ENCODE data around the gene RAB36. TPM values are rescaled to one million over a fixed set of nuclear protein-coding genes. Genes with fewer than 3 reads are reported as not detected.

Gene RAB36
- total and polyA plus RNA-seq, 4 donors = 1.0 to 3.2 (median 2.0) TPM

DNA sequence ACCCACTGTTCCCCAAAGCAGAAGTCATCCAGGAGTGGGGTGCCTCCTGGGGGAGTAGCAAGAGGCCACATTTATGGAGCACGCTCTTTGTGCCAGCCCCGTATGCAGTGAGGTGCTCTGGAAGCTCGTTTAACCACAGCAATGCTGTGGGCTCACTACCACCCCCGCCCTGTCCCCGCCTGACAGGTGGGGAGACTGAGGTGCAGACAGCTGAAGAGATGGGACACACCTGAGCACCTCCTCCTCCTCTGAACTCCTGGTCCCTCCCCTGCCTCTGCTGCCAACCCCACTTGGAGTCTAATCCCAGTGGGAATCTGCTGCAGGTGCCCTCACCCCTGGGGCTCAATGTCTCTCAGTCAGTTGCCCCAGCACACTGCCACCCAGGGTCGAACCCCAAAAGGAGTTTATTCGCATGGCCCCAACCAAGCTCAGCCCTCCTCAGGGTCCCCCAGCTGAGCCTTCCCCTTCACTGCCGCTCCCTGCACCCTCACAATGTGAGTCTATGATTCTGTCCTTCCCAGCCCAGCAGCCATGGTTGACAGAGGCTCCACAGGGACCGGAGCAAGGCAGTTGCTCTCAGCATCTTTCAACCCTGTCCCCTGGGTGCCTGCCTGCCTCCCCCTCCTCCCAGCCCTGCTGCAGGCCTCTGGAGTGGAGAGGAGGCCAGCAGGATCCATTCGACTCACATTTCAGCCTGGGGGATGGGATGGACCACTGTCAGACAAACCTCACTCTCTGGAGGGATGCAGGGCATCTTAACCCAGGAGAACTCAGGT lies 21.8 kb downstream of the RAB36 start:
- WGBS, 2 donors = 78 to 80% methylated on average over 10 of the region's 10 CpGs
- Histone ChIP-seq H3K4me3 (ENCODE audit: low read length in 2 of 2) (no peak overlapping the region), H3K36me3 (ENCODE audit: control insufficient read depth in 1 of 2, insufficient read depth in 2 of 2, low read length in 1 of 2) (no peaks in the 10 kb centered on the region), H3K27me3 (ENCODE audit: control insufficient read depth in 1 of 2, insufficient read depth in 2 of 2, low read length in 1 of 2) (no peaks in the 10 kb centered on the region), H3K4me1 (ENCODE audit: control insufficient read depth in 1 of 2, insufficient read depth in 2 of 2, low read length in 2 of 2) (no peaks in the 10 kb centered on the region), H3K27ac (ENCODE audit: low read depth in 1 of 2, low read length in 2 of 2) (no peak overlapping the region), H3K9me3 (ENCODE audit: control insufficient read depth, low read length) (no peaks in the 10 kb centered on the region)
- DNase-seq (no peak), ATAC-seq (ENCODE audit: low FRiP score) (no peak)
- intact Hi-C loops (cut with DNase I) = no loop called here

GRCh38 chr22:23168391-23169042 lies 23.2 kb downstream of the RAB36 start:
- Histone ChIP-seq H3K9me3 (ENCODE audit: control insufficient read depth, low read length) (no peaks in the 10 kb centered on the region), H3K36me3 (ENCODE audit: control insufficient read depth in 1 of 2, insufficient read depth in 2 of 2, low read length in 1 of 2) (no peaks in the 10 kb centered on the region), H3K27me3 (ENCODE audit: control insufficient read depth in 1 of 2, insufficient read depth in 2 of 2, low read length in 1 of 2) (no peaks in the 10 kb centered on the region), H3K27ac (ENCODE audit: low read depth in 1 of 2, low read length in 2 of 2) (no peak overlapping the region), H3K4me1 (ENCODE audit: control insufficient read depth in 1 of 2, insufficient read depth in 2 of 2, low read length in 2 of 2) (no peaks in the 10 kb centered on the region), H3K4me3 (ENCODE audit: low read length in 2 of 2) (no peak overlapping the region)
- DNase-seq (no peak), ATAC-seq (ENCODE audit: low FRiP score) (no peak)
- intact Hi-C loops (cut with DNase I) = no loop called here
- WGBS, 2 donors = 92 to 95% methylated on average over 8 to 9 of the region's 9 CpGs

GRCh38 chr22:23169043-23169406 lies 23.7 kb downstream of the RAB36 start:
- ATAC-seq (ENCODE audit: low FRiP score) = no peak
- H3K27ac ChIP-seq (ENCODE audit: low read depth in 1 of 2, low read length in 2 of 2) = no peak overlapping the region
- intact Hi-C loops (cut with DNase I) = no loop called here

GRCh38 chr22:23175817-23176644 lies 30.8 kb downstream of the RAB36 start:
- Histone ChIP-seq H3K27me3 (ENCODE audit: control insufficient read depth in 1 of 2, insufficient read depth in 2 of 2, low read length in 1 of 2) (no peaks in the 10 kb centered on the region), H3K4me3 (ENCODE audit: low read length in 2 of 2) (no peak overlapping the region), H3K9me3 (ENCODE audit: control insufficient read depth, low read length) (no peaks in the 10 kb centered on the region), H3K36me3 (ENCODE audit: control insufficient read depth in 1 of 2, insufficient read depth in 2 of 2, low read length in 1 of 2) (no peaks in the 10 kb centered on the region), H3K4me1 (ENCODE audit: control insufficient read depth in 1 of 2, insufficient read depth in 2 of 2, low read length in 2 of 2) (no peaks in the 10 kb centered on the region), H3K27ac (ENCODE audit: low read depth in 1 of 2, low read length in 2 of 2) (no peak overlapping the region)
- 96% methylated on average over 10 of the region's 10 CpGs for WGBS, 2 donors
- DNase-seq = no peak
- ATAC-seq (ENCODE audit: low FRiP score) = no peak
- intact Hi-C loops (cut with DNase I) = loop anchor here in 1 of 2 donors (10.0 kb wide), 1 partner anchor 359 kb away; no protein-coding TSS in a partner anchor

More at GRCh38 chr22:23169043-23169406, 23.7 kb downstream of the RAB36 start:
- H3K27me3 ChIP-seq (ENCODE audit: control insufficient read depth in 1 of 2, insufficient read depth in 2 of 2, low read length in 1 of 2) = no peaks in the 10 kb centered on the region
- H3K36me3 ChIP-seq (ENCODE audit: control insufficient read depth in 1 of 2, insufficient read depth in 2 of 2, low read length in 1 of 2) = no peaks in the 10 kb centered on the region
- DNase-seq = no peak
- WGBS, 2 donors = 95 to 97% methylated on average over 4 of the region's 4 CpGs
- H3K4me3 ChIP-seq (ENCODE audit: low read length in 2 of 2) = no peak overlapping the region
- no peaks in the 10 kb centered on the region for H3K9me3 ChIP-seq (ENCODE audit: control insufficient read depth, low read length)
- no peaks in the 10 kb centered on the region for H3K4me1 ChIP-seq (ENCODE audit: control insufficient read depth in 1 of 2, insufficient read depth in 2 of 2, low read length in 2 of 2)

DNA sequence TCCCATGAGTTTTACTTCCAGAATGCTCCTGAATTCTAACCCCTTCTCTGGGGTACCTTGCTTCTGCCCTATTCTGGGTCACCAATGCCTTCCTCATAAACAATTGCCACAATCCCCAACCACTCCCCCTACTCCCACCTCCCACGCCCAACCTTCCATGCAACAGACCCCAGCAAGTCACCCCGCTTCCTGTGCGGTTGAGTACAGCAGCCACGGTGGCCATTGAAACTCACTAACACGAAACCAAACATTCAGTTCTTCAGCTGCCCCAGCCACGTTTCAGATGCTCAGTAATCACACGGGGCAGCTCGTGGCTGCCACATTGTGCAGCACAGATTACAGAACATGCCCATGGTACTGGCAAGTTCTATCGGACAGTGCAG lies 31.4 kb downstream of the RAB36 start:
- ATAC-seq (ENCODE audit: low FRiP score) (no peak), DNase-seq (no peak)
- WGBS, 2 donors = 92 to 95% methylated on average over 9 of the region's 9 CpGs
- no peaks in the 10 kb centered on the region for H3K9me3 ChIP-seq (ENCODE audit: control insufficient read depth, low read length)
- no peaks in the 10 kb centered on the region for H3K27me3 ChIP-seq (ENCODE audit: control insufficient read depth in 1 of 2, insufficient read depth in 2 of 2, low read length in 1 of 2)
- no peaks in the 10 kb centered on the region for H3K36me3 ChIP-seq (ENCODE audit: control insufficient read depth in 1 of 2, insufficient read depth in 2 of 2, low read length in 1 of 2)
- no peaks in the 10 kb centered on the region for H3K4me1 ChIP-seq (ENCODE audit: control insufficient read depth in 1 of 2, insufficient read depth in 2 of 2, low read length in 2 of 2)
- H3K27ac ChIP-seq (ENCODE audit: low read depth in 1 of 2, low read length in 2 of 2) = no peak overlapping the region
- intact Hi-C loops (cut with DNase I) = loop anchor here in 1 of 2 donors (10.0 kb wide), 1 partner anchor 358 kb away; no protein-coding TSS in a partner anchor
- no peak overlapping the region for H3K4me3 ChIP-seq (ENCODE audit: low read length in 2 of 2)

DNA sequence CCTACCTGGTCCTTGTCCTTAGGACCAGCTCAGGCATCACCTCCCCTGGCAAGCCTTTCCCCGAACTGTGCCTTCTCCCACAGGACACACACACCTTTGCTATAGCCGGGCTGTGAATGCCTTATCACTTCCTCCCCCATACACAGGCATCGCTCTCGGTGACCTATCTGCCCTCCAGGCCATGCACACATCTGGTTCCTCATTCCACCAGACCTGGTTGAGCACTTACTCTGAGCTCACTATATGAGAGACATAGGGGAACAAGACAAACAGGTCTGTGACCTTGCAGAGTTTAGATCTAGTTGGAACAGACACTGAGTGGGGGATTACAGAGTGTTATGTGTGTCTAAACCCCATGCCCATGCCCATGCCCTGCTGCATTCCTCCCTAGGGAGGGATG lies 31.9 kb downstream of the RAB36 start:
- intact Hi-C loops (cut with DNase I) = loop anchor here in 1 of 2 donors (10.0 kb wide), 1 partner anchor 358 kb away; no protein-coding TSS in a partner anchor
- H3K4me3 ChIP-seq (ENCODE audit: low read length in 2 of 2) = no peak overlapping the region
- 94% methylated on average over 4 of the region's 4 CpGs for WGBS, 2 donors
- no peak overlapping the region for H3K27ac ChIP-seq (ENCODE audit: low read depth in 1 of 2, low read length in 2 of 2)
- no peaks in the 10 kb centered on the region for H3K27me3 ChIP-seq (ENCODE audit: control insufficient read depth in 1 of 2, insufficient read depth in 2 of 2, low read length in 1 of 2)
- no peaks in the 10 kb centered on the region for H3K4me1 ChIP-seq (ENCODE audit: control insufficient read depth in 1 of 2, insufficient read depth in 2 of 2, low read length in 2 of 2)
- DNase-seq (no peak), ATAC-seq (ENCODE audit: low FRiP score) (no peak)
- no peaks in the 10 kb centered on the region for H3K36me3 ChIP-seq (ENCODE audit: control insufficient read depth in 1 of 2, insufficient read depth in 2 of 2, low read length in 1 of 2)
- no peaks in the 10 kb centered on the region for H3K9me3 ChIP-seq (ENCODE audit: control insufficient read depth, low read length)

DNA sequence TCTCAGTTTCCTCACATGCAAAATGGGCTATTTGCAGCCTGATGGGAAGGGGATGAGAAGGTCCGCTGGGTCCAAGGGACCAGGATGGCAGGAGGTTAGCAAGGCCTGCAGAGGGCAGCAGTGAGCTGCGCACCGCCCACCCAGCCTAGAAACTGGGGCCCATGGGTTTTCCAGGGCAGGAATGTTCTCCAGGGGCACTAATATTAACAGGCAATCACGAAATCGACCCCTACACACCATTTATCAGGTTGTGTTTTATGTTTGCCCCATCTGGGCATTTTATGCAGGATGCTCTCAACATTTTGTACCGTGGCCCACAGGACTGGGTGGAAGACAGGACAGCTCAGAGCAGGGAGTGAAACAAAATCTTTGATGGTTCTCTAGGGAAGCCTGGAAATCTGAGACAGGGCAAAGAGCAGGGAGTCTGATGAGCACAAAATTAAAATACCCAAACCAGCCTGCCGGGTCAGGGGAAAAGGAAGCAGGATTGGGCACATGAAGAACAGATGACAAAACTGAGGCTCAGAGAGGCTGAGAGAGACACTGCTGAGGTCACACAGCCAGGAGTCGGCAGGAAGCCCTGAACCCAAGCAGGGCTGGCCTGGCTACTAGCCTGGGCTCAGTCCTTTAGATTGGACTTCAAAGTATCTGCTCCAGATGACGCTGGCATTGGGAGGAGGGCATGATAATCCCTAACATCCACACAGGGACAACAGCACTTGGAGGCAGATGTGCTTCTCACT lies 33.4 kb downstream of the RAB36 start:
- no peaks in the 10 kb centered on the region for H3K27me3 ChIP-seq (ENCODE audit: control insufficient read depth in 1 of 2, insufficient read depth in 2 of 2, low read length in 1 of 2)
- DNase-seq (peak; percentile 75 to 91), ATAC-seq (ENCODE audit: low FRiP score) (peak; percentile 82)
- H3K4me1 ChIP-seq (ENCODE audit: control insufficient read depth in 1 of 2, insufficient read depth in 2 of 2, low read length in 2 of 2) = no peaks in the 10 kb centered on the region
- WGBS, 2 donors = 22 to 23% methylated on average over 9 of the region's 9 CpGs
- peak overlapping the region in 1 of 2 donors; percentile 42 for H3K27ac ChIP-seq (ENCODE audit: low read depth in 1 of 2, low read length in 2 of 2)
- no peaks in the 10 kb centered on the region for H3K36me3 ChIP-seq (ENCODE audit: control insufficient read depth in 1 of 2, insufficient read depth in 2 of 2, low read length in 1 of 2)
- H3K9me3 ChIP-seq (ENCODE audit: control insufficient read depth, low read length) = no peaks in the 10 kb centered on the region
- intact Hi-C loops (cut with DNase I) = loop anchor here (1.0 to 10.0 kb wide), 4 partner anchors 103 to 356 kb away; no protein-coding TSS in a partner anchor
- H3K4me3 ChIP-seq (ENCODE audit: low read length in 2 of 2) = no peak overlapping the region

All from aorta (tissue), 5 donors.